ENCODE results near the gene MAK.
A peak's percentile ranks its signal among the peaks of the same experiment; 100 is the strongest.
"Not testable (repeated sequence)": the region's sequence is repeated elsewhere in the genome, so short reads cannot be mapped to it uniquely, and the experiment has no call there.

MAK gene, protein sequence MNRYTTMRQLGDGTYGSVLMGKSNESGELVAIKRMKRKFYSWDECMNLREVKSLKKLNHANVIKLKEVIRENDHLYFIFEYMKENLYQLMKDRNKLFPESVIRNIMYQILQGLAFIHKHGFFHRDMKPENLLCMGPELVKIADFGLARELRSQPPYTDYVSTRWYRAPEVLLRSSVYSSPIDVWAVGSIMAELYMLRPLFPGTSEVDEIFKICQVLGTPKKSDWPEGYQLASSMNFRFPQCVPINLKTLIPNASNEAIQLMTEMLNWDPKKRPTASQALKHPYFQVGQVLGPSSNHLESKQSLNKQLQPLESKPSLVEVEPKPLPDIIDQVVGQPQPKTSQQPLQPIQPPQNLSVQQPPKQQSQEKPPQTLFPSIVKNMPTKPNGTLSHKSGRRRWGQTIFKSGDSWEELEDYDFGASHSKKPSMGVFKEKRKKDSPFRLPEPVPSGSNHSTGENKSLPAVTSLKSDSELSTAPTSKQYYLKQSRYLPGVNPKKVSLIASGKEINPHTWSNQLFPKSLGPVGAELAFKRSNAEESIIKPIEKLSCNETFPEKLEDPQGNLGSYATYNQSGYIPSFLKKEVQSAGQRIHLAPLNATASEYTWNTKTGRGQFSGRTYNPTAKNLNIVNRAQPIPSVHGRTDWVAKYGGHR

DNA sequence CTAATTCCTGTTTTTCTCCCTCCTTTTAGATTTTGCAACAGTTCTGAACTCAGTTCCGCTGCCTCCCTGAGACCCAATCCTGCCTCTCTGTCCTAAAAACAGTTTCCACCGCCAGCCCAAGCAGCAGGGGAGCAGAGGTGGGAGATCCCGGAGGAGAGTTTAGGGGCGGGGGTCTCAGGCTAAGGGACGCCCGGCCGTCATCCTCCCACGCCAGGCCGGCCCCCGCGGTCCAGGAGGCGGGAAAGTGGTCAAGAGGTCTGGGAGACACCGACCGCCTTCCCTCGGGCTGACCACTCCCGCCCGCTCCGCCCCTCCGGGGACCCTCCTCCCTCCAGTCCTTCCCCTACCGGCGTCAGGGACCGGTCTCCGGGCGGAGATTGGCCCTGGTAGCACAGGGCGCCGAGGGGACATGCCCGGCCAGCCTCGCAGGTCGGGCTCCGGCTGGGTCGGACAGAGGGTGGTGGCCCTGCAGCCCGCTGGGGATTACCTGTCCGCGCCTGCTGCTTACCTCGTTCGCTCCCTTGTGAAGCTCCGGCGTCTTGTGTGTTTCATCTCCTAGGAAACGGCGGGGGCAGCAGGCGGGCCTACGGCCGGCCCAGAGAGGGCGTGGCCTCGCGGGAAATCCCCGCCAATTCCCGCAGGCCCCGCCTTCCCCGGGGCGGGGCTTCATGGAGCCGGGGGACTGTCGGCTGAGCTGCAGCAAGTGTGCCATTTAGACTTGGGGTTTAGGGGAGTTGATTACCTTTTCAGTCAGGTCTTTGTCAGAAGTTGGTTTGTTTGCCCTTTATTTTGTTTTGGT is at the start of gene MAK:
MAK (minus strand) TSS at position 545 of the 799 bp plus-strand sequence. CDS start 7,891 bp downstream, outside the sequence.
- no CpG with 5 or more reads among the region's 53 CpGs for WGBS (ENCODE audit: insufficient coverage, insufficient read length)
- Histone ChIP-seq H3K9me3 (ENCODE audit: control insufficient read depth, insufficient read depth, low read length) (no peaks in the 10 kb centered on the region), H3K36me3 (ENCODE audit: control insufficient read depth, insufficient read depth, low read length) (no peaks in the 10 kb centered on the region), H3K4me1 (ENCODE audit: control insufficient read depth, insufficient read depth, low read length) (no peaks in the 10 kb centered on the region), H3K27ac (ENCODE audit: low read length) (no peak within 1 kb of the TSS), H3K27me3 (ENCODE audit: control insufficient read depth, insufficient read depth, low read length) (no peaks in the 10 kb centered on the region), H3K4me3 (ENCODE audit: low read length) (peak within 1 kb of the TSS; percentile 80; the same call in 1 of the 2 replicates)
- peak; percentile 75 for DNase-seq (ENCODE audit: low read depth, low spot score)

DNA sequence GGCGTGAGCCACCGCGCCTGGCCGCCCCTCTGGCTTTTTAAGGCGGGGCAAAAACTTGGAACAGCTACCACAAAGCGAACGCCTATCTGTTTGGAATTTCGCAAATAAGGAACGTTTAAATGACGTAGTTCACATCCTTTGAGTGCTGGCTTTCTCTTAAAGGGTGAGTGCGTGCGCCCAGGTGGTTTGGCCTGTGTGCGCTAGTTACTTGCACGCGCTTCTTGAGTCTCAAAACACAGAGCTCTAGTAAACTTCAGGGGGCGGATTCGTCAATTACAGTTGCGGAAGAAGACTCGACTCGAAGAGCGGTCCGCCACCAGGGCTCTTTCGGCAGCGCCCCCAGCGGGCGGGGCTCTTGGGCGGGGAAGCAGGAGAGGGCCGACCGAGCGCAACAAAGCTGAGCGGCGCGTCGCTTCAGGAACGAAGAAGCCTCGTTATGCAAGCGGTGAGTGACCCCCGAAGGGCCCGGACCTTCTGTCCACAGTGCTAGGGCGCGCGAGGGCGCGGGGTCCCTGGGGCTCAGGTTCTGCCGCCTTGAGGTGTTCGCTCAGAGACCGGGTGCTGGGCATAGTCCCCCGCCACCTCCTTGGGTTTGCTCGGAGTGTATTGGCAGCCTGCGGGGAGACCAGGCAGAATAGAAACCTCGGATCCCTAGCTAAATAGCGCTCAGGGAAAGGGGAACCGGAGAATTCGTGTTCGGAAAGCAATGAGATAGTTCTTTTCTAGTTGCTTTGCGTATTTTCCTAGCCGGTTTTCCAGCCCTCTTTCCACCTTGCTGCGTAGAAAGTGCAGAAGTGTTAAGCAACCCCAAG is 48.6 kb upstream of the MAK start, which contains the start of gene SYCP2L:
SYCP2L (plus strand) TSS at position 362 of the 812 bp plus-strand sequence; CDS start at position 437, 75 bp downstream.
- H3K9me3 ChIP-seq (ENCODE audit: control insufficient read depth, insufficient read depth, low read length) = no peaks in the 10 kb centered on the region
- no peaks in the 10 kb centered on the region; the same call in 1 of the 2 replicates for H3K4me1 ChIP-seq (ENCODE audit: control insufficient read depth, insufficient read depth, low read length)
- peak within 1 kb of the TSS; percentile 70; the same call in 1 of the 2 replicates for H3K4me3 ChIP-seq (ENCODE audit: low read length)
- peaks cover 21% of the 10 kb centered on the region; the same call in 1 of the 2 replicates for H3K27me3 ChIP-seq (ENCODE audit: control insufficient read depth, insufficient read depth, low read length)
- no CpG with 5 or more reads among the region's 58 CpGs for WGBS (ENCODE audit: insufficient coverage, insufficient read length)
- no peak within 1 kb of the TSS for H3K27ac ChIP-seq (ENCODE audit: low read length)
- DNase-seq (ENCODE audit: low read depth, low spot score) = no peak
- no peaks in the 10 kb centered on the region for H3K36me3 ChIP-seq (ENCODE audit: control insufficient read depth, insufficient read depth, low read length)

GRCh38 chr6:10886365-10886690 is 48.0 kb upstream of the MAK start:
- H3K9me3 ChIP-seq (ENCODE audit: control insufficient read depth, insufficient read depth, low read length); H3K36me3 ChIP-seq (ENCODE audit: control insufficient read depth, insufficient read depth, low read length); H3K4me1 ChIP-seq (ENCODE audit: control insufficient read depth, insufficient read depth, low read length); H3K27ac ChIP-seq (ENCODE audit: low read length); DNase-seq (ENCODE audit: low read depth, low spot score): not testable (repeated sequence)
- Histone ChIP-seq H3K4me3 (ENCODE audit: low read length) (peak overlapping the region; percentile 70; the same call in 1 of the 2 replicates), H3K27me3 (ENCODE audit: control insufficient read depth, insufficient read depth, low read length) (peaks cover 27% of the 10 kb centered on the region; the same call in 1 of the 2 replicates)
- WGBS (ENCODE audit: insufficient coverage, insufficient read length) = no CpG with 5 or more reads among the region's 11 CpGs

- Histone ChIP-seq H3K27ac (ENCODE audit: low read length) (no peak overlapping the region), H3K9me3 (ENCODE audit: control insufficient read depth, insufficient read depth, low read length) (no peaks in the 10 kb centered on the region), H3K4me1 (ENCODE audit: control insufficient read depth, insufficient read depth, low read length) (no peaks in the 10 kb centered on the region; the same call in 1 of the 2 replicates), H3K4me3 (ENCODE audit: low read length) (peak overlapping the region; percentile 31; the same call in 1 of the 2 replicates), H3K27me3 (ENCODE audit: control insufficient read depth, insufficient read depth, low read length) (peaks cover 39% of the 10 kb centered on the region; the same call in 1 of the 2 replicates), H3K36me3 (ENCODE audit: control insufficient read depth, insufficient read depth, low read length) (no peaks in the 10 kb centered on the region)
- DNase-seq (ENCODE audit: low read depth, low spot score) = no peak
- WGBS (ENCODE audit: insufficient coverage, insufficient read length) = no CpG with 5 or more reads among the region's 24 CpGs
These were observed 46.1 kb upstream of the MAK start for GRCh38 chr6:10884245-10884972.

DNA sequence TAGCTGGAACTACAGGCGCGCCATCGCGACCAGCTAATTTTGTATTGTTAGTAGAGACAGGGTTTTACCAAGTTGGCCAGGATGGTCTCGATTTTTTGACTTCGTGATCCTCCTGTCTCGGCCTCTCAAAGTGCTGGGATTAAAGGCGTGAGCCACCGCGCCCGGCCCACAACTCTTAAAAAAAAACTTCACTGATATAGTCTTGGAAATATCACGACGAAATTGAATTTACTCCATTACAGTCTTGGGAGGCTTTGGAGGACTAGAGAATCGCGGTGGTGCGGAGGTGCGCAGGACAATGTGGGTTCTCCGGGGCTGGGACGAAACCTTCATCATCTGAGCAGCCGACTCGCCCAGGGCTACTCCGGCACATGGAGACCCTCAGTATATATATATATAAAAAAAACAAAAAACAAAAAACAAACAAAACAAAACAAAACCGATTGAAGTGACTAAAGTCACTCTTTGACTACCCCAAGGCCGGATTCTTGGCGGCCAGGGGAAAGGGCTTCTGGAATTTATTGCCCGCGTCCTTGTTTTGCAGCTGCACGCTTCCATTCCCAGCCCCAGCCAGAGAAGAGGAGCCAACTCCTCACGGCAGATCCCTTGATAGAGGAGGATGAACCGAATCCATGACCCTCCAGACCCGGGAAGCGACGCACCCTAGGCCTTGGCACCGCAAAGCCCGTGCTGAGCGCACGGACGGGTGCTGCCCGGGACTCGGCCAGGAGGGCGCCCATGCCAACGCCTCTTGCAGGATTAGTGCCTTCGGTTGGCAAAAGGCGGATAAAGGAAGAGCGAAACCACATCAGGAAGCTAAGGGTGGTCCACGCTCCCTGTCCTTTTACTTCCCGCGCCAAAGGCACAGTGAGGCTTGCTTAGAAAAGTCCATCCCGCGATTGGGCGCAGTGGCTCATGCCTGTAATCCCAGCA is 45.2 kb upstream of the MAK start:
- no peak for DNase-seq (ENCODE audit: low read depth, low spot score)
- Histone ChIP-seq H3K27ac (ENCODE audit: low read length) (no peak overlapping the region), H3K9me3 (ENCODE audit: control insufficient read depth, insufficient read depth, low read length) (no peaks in the 10 kb centered on the region), H3K27me3 (ENCODE audit: control insufficient read depth, insufficient read depth, low read length) (peaks cover 40% of the 10 kb centered on the region; the same call in 1 of the 2 replicates), H3K4me3 (ENCODE audit: low read length) (peak overlapping the region; percentile 50; the same call in 1 of the 2 replicates), H3K4me1 (ENCODE audit: control insufficient read depth, insufficient read depth, low read length) (no peaks in the 10 kb centered on the region; the same call in 1 of the 2 replicates), H3K36me3 (ENCODE audit: control insufficient read depth, insufficient read depth, low read length) (no peaks in the 10 kb centered on the region)
- no CpG with 5 or more reads among the region's 51 CpGs for WGBS (ENCODE audit: insufficient coverage, insufficient read length)

DNA sequence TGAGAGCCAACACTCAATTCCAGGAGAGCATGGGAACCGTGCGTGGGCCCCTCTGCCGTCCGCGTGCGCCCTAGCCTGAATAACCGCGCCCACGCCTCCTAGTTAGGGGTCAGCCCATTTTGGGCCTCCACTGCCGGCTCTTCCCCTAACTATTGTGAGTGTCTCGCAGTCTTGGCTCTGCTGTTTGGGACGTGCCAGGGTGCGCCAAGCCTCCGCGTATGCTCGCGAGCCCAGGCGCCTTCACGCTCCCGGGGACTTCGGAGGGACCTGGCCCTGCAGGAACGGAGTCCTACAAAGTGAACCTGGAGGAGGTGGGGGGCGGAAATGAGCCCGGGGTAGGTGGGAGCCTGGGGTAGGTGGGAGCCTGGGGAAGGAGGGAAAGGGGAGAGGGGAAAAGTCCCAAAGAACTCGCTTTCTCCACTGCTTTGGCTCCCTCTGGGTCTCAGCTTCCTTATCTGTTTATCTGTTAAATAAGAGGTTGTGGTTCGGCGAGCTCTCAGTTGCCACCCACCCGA is 44.4 kb upstream of the MAK start:
- WGBS (ENCODE audit: insufficient coverage, insufficient read length) = no CpG with 5 or more reads among the region's 28 CpGs
- H3K9me3 ChIP-seq (ENCODE audit: control insufficient read depth, insufficient read depth, low read length) = no peaks in the 10 kb centered on the region
- peak overlapping the region; percentile 50 for H3K4me3 ChIP-seq (ENCODE audit: low read length)
- no peak for DNase-seq (ENCODE audit: low read depth, low spot score)
- peaks cover 40% of the 10 kb centered on the region; the same call in 1 of the 2 replicates for H3K27me3 ChIP-seq (ENCODE audit: control insufficient read depth, insufficient read depth, low read length)
- H3K36me3 ChIP-seq (ENCODE audit: control insufficient read depth, insufficient read depth, low read length) = no peaks in the 10 kb centered on the region
- H3K4me1 ChIP-seq (ENCODE audit: control insufficient read depth, insufficient read depth, low read length) = no peaks in the 10 kb centered on the region; the same call in 1 of the 2 replicates
- H3K27ac ChIP-seq (ENCODE audit: low read length) = no peak overlapping the region

- not testable (repeated sequence) for DNase-seq (ENCODE audit: low read depth, low spot score); H3K4me1 ChIP-seq (ENCODE audit: control insufficient read depth, insufficient read depth, low read length); H3K9me3 ChIP-seq (ENCODE audit: control insufficient read depth, insufficient read depth, low read length); H3K36me3 ChIP-seq (ENCODE audit: control insufficient read depth, insufficient read depth, low read length); H3K27ac ChIP-seq (ENCODE audit: low read length)
- Histone ChIP-seq H3K4me3 (ENCODE audit: low read length) (peak overlapping the region; percentile 50; the same call in 1 of the 2 replicates), H3K27me3 (ENCODE audit: control insufficient read depth, insufficient read depth, low read length) (peaks cover 40% of the 10 kb centered on the region; the same call in 1 of the 2 replicates)
- no CpG with 5 or more reads among the region's 14 CpGs for WGBS (ENCODE audit: insufficient coverage, insufficient read length)
These were observed 43.9 kb upstream of the MAK start for GRCh38 chr6:10882253-10882630.

- DNase-seq (ENCODE audit: low read depth, low spot score) = no peak
- H3K27me3 ChIP-seq (ENCODE audit: control insufficient read depth, insufficient read depth, low read length) = peaks cover 40% of the 10 kb centered on the region; the same call in 1 of the 2 replicates
- no peak overlapping the region for H3K4me3 ChIP-seq (ENCODE audit: low read length)
- WGBS (ENCODE audit: insufficient coverage, insufficient read length) = no CpG with 5 or more reads among the region's 2 CpGs
- H3K4me1 ChIP-seq (ENCODE audit: control insufficient read depth, insufficient read depth, low read length) = no peaks in the 10 kb centered on the region
- no peak overlapping the region for H3K27ac ChIP-seq (ENCODE audit: low read length)
- no peaks in the 10 kb centered on the region for H3K36me3 ChIP-seq (ENCODE audit: control insufficient read depth, insufficient read depth, low read length)
- H3K9me3 ChIP-seq (ENCODE audit: control insufficient read depth, insufficient read depth, low read length) = no peaks in the 10 kb centered on the region
These were observed 42.0 kb upstream of the MAK start for GRCh38 chr6:10880366-10880765.

Data from iPS DF 6.9 (cell line).